ENCODE measurements around the gene TNFSF9.
"Not testable (repeated sequence)": the region's sequence is repeated elsewhere in the genome, so short reads cannot be mapped to it uniquely, and the experiment has no call there.

TNFSF9 gene

DNA sequence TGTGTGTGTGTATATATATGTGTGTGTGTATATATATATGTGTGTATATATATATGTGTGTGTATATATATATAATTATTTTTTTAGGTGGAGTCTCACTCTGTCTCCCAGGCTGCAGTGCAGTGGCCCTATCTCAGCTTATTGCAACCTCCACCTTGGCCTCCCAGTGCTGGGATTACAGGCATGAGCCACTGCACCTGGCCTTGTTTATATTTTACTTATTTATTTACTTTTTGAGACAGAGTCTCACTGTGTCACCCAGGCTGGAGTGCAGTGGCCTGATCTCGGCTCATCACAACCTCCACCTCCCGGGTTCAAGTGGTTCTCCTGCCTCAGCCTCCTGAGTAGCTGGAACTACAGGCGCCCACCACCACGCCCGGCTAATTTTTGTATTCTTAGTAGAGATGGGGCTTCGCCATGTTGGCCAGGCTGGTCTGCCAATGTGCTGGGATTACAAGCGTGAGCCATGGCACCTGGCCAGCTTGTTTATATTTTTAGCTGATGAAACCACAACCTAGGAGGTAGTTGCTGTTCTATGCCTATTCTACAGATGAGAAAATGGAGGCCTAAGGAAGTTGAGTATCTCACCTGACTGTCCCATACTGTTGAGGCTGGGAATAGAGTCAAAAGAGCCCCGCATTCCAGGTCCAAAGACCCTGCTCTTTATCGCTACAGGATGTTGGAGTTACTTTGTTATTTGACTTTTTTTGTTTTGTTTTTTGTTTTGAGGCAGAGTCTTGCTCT is 22.6 kb upstream of the TNFSF9 start:
- DNase-seq (ENCODE audit: low spot score): not testable (repeated sequence)

DNA sequence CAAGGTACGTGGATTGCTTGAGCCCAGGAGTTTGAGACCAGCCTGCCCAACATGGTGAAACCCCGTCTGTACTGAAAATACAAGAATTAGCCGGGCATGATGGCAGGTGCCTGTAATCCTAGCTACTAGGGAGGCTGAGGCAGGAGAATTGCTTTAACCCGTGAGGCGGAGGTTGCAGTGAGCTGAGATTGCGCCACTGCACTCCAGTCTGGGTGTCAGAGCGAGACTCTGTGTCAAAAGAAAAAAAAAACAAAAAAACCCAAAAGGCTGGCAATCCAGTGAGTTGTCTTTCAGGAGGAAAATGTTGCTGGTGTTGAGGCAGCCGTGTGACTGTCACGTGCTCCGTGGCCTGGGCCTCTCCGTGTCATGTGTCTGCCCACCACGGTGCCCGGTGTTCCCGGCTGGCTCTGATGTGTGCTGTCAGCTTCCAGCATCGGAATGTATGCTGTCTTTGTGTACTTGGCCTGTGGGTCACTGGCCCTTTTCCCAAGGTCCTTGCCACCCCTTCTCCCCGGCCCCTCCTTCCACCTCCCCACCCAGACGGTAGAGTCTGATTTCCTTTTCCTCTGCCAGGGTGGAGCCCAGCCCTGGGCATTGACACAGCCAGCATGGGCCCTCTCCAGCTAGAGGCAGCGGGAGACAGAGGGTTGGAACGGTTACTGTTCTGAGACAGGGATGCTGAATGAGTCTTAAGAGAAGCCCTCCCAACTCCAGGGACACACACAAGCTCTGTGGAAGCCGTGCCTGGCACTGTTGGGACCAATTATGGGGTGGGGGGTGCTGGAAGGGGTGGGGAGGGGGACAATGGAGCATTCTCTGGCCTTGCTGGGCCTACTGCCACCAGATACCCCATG is 21.5 kb upstream of the TNFSF9 start:
- no peak for DNase-seq (ENCODE audit: low spot score)

DNA sequence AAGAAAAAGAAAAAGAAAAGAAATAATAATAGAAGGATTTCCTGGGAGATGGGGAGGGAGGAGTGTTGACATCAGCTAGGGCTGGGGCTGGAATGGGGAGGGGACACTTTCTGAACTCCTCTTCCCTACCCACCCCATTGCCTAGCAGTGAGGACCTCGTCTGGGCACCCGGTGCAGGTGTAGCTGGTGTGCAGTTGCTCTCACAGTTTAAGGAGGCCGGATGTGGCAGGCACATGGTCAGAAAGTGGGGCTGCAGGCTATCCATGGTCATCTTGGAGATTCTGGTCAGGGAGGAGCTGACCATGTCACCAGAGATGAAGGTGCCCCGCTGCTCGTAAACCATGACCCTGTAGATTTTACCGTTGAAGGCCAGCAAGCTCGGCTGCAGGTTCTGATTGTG is 20.2 kb upstream of the TNFSF9 start:
- DNase-seq (ENCODE audit: low spot score): no peak

DNA sequence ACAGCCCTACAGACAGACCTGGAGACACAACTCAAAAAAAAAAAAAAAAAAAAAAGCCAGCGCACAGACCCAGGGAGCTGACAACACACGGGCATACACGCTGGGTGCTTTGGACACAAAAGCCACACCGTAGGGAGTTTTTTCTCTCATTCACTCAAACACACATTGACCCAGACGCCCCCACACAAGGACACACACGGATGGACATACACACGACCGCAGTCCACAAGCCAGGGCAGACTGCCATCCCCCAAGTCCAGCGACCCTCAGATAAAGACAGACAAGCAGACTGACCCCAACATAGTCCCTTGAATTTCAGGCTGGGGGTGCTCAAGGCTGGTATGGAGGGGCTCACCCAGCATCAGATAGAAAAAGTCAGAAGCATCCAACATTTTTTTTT is 16.7 kb upstream of the TNFSF9 start:
- no peak for DNase-seq (ENCODE audit: low spot score)

DNA sequence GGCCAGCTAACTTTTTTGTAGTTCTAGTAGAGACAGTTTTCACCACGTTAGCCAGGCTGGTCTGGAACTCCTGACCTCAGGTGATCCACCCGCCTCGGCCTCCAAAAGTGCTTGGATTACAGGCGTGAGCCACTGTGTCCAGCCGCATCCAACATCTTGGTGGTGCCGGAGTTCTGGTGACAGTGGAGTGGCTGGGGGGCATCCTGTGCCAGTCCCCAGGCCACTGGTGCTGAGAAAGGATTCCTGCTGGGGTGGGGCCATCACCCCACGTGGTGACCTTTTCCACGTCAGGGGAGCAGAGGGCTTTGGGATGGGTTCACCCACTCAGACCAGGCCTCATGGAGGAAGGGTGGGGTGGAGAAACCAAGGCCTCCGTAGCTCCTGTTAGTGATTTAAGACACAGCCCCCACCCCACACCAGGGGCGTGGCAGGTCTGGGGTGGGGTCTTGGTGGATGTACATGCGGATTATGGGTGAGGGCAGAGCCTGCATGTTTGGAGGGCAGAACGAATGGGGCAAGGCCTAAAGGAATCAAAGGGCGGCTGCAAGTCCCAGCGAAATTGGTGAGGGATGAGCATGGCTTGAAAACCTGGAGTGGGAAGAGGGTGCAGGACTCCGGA is 15.8 kb upstream of the TNFSF9 start:
- DNase-seq (ENCODE audit: low spot score): no peak

DNA sequence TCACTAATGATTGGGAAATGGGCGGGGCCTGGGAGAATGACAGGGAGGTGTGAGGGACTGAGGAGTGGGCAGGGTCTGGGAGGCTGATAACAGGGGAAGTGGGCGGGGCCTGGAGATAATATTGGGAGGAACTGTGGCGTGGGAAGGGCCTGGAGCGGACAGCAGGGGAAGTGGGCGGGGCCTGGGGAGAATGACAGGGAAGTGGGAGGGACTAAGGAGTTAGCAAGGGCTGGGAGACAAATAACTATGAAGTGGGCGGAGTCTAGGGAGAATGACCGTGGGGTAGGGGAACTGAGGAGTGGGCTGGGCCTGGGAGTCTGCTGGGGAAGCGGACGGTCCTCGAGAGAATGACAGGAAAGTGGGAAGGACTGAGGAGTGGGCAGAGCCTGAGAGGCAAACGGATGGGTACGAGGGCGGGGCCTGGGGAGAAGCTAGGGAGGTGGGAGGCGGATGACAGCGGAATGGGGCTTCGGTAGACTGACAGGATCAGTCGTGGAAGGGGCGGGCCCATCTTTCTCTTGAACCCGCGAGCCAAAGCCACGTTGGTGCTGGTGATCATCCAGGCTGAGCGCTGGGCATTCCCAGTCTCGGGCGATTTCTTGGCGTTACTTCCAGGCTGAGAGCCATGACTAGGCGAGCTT is 14.7 kb upstream of the TNFSF9 start:
- peak; percentile 92 for DNase-seq (ENCODE audit: low spot score)

DNA sequence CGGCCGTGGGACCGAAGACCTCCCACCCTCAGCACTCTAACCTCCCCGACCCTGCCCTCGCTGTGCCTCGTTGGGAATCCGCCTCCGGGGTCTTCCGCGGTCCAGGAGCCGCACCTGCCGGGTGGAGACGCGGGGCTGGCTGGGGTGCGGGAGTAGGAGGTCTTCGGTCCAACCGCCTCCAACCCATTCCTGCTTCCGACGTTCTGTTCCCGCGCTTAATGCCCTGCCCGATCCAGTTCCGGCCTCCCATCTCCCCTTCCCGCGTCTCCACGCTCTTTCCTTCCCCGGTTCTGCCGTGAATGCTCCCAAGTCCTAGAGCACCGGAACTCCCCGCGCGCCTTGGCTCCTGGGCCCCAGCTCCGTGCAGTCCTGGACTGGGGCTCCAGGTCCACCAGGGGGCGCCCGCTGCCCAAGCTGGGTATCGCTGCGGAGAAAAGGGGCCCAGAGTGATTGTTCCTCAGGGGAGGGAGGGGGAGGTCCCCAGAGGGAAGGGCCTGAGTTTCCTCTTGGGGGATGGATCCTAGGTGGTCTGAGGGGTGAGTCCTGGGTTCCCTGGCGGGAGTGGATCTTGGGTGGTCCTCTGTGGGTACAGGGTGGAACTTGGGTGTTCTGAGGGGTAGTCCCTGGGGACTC is 14.1 kb upstream of the TNFSF9 start:
- peak; percentile 90 for DNase-seq (ENCODE audit: low spot score)

DNA sequence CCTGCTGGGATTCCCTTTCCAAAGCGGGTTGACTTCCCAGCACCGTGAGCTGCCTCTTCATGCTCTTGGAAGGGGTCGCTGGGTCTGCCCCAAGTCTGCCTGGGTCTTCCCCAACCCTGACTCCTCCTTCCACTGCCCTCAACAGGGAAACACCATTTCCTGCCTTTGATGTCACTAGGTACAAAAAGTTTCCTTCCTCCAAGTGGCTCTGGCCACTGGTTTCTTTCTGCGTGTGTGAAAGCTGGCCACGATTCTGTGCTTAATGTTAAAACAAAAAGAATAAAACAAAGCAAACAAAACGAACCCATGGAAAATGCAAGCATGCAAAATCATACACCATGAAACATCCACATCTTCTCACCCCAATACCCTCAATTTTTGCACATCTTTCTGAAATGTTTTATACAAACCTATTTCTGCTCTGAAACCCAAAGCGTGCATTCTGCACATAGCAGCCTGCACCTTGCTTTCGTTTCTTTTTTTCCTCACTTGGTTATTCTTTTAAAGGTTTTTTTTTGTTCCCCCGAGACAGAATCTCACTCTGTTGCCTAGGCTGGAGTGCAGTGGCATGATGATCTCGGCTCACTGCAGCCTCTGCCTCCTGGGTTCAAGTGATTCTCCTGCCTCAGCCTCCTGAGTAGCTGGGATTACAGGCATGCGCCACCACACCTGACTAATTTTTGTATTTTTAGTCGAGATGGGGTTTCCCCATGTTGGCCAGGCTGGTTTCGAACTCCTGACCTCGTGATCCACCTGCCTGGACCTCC is 12.5 kb upstream of the TNFSF9 start:
- DNase-seq (ENCODE audit: low spot score): no peak

DNA sequence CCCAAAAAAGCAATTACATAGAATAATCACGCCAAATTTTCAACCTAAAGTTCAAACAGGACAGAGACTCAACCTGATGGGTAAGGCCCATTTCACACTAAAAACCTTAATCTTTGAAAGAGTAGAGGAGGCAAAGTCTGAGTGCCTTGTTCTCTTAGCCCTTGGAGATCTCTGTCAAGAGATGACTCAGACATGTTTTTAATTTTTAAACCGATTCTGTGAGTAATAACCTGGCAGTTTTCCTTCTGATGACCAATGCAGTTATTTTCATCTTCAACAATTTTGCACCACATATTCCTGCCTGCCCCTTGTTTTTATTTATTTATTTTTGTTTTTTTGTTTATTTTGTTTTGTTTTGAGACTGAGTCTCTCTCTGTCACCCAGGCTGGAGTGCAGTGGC is 11.5 kb upstream of the TNFSF9 start:
- DNase-seq (ENCODE audit: low spot score): peak; percentile 89

DNA sequence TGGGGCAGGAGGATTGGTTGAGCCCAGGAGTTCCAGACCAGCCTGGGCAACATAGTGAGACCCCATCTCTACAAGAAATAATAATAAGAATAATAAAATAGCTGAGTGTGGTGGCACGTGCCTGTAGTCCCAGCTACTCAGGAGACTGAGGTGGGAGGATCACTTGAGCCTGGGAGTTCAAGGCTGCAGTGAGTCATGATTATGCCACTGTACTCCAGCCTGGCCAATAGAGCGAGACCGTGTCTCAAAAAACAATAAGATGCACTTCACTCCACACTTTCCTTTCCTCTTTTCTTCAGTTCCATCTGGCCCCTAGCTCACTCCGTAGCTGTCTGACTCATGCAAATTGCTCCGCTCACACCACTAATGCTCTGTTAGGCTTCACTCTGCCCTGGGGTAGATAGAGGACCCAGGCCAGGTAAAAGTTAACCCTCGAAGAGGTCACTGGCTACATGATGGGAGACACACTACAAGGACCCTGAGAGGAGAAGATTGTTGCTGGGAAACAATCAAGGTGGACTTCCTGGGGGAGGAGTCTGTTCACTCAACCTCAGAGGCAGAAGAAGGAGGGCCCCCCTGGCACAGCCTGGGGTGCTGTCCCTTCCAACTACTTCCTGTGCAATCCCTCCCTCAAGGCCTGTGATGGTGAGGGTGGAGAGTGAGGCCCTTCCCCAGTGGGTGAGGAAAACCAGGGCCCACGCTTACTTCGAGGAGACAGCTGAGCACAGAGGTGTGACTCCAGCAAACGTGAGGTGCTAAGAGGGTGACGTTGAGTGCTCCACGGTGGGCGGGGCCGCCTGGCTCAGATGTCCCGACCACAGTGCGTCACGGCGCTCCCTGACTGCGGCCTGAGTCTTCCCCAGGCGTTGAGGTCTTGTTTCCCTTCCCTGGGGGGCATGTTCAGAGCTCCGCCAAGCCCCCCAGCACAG is 8.8 kb upstream of the TNFSF9 start:
- DNase-seq (ENCODE audit: low spot score): no peak

DNA sequence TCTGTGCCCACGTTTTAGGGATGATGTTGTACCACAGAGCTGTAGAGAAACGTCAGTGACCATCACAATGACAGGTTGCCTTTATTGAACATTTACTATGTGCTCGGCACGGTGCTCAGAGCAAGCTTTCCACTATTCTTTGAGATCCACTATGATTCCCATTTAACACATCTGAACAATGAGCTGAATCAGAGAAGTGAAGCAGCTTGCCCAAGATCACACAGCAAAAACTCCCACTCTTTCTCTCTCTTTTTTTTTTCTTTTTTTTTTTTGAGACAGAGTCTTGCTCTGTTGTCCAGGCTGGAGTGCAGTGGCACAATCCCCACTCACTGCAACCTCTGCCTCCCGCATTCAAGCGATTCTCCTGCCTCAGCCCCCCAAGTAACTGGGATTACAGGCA is 8.1 kb upstream of the TNFSF9 start:
- no peak for DNase-seq (ENCODE audit: low spot score)

DNA sequence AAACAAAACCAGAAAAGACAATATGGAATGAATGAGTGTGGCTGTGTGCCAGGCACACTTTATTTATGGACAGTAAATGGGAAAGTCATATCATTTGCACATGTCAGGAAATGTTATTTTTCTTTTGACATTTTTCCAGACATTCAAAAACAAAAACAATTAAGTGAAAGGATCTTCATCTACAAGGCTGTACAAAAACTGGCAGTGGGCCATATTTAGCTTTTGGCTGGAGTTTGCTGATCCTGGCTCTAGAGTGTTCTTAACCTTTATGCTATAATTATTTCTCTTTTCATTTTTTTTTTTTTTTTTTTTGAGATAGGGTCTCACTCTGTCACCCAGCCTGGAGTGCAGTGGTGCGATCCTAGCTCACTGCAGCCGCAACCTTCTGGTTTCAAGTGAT is 6.5 kb upstream of the TNFSF9 start:
- DNase-seq (ENCODE audit: low spot score): no peak

DNA sequence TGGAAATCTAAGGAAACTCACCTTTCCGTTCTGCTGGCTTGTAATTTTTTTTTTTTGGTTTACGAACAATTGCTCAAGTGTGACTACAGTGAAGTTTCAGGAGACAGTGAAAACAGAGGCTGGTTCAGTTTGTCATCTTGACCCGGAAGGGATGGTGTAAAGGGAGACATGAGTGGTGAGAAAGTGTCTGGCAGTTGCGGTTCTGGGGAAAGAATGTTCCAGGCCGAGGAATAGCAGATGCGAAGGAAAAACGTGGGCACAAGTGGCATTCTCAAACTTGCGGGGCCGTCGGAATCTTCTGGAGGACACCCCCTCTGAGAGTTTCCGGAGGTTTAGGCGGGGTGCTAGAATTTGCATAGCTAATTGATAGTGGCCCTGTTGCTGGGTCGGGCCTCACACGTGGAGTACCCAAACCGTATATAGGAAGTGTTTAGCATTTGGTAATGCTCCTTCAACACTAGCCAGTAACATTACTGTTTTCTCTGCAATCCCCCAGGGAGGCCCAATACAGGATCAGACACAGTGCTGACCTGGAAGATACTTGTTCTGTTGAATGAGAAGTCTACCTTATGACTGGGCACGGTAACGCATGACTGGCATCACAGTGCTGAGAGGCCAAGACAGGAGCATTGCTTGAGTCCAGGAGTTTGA is 2.8 kb upstream of the TNFSF9 start:
- no peak for DNase-seq (ENCODE audit: low spot score)

DNA sequence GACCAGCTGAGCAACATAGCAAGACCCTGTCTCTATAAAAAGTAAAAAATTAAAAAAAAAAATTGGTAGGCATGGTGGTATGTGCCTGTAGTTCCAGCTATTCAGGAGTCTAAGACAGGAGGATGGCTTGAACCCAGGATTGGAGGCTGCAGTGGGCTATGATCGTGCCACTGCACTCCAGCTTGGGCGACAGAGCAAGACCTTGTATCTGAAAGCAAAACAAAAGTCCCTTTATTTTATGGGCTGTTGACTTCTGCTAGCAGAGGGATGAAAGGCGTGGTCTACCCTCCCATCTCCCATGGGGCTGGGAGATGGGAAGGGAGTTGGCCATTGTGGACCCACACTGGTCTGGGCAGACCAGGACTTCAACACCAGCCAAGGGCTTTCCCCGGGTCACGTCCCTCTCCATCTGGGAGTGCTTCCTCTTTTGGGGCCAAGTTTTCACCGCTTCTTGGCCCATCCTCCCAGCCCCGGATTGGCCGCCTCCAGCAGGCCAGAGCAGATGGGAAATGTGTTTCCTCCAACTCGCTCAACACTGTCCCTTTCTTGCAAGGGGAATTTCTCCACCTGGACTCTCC is 2.2 kb upstream of the TNFSF9 start:
- no peak for DNase-seq (ENCODE audit: low spot score)

DNA sequence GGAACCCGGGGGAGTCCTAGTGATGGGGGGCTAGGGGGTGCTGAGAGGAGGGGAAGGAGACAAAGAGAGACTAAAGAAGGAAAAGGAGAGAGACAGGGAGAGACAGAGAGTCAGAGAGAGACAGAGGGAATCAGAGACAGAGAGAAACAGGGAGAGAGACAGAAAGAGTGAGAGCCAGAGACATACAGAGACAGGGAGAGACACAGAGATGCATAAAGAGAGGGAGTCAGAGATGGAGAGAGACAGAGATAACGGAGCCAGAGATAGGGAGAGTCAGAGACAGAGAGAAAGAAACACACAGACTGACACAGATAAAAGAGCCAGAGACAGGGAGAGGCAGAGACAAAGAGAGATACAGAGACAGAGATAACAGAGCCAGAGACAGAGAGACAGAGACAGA is 1.5 kb upstream of the TNFSF9 start:
- DNase-seq (ENCODE audit: low spot score): no peak

DNA sequence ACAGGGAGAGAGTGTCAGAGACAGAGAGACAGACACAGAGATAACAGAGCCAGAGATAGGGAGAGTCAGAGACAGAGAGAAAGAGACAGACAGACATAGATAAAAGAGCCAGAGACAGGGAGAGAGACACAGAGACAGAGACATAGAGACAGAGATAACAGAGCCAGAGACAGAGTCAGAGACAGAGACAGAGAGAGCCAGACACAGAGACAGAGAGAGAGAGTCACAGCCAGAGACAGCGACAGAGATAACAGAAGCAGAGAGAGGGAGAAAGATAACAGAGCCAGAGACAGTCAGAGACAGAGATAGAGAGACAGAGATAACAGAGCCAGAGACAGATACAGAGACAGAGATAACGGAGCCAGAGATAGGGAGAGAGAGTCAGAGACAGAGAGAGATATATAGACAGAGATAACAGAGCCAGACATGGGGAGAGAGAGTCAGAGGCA is 865 bp upstream of the TNFSF9 start:
- no peak for DNase-seq (ENCODE audit: low spot score)

DNA sequence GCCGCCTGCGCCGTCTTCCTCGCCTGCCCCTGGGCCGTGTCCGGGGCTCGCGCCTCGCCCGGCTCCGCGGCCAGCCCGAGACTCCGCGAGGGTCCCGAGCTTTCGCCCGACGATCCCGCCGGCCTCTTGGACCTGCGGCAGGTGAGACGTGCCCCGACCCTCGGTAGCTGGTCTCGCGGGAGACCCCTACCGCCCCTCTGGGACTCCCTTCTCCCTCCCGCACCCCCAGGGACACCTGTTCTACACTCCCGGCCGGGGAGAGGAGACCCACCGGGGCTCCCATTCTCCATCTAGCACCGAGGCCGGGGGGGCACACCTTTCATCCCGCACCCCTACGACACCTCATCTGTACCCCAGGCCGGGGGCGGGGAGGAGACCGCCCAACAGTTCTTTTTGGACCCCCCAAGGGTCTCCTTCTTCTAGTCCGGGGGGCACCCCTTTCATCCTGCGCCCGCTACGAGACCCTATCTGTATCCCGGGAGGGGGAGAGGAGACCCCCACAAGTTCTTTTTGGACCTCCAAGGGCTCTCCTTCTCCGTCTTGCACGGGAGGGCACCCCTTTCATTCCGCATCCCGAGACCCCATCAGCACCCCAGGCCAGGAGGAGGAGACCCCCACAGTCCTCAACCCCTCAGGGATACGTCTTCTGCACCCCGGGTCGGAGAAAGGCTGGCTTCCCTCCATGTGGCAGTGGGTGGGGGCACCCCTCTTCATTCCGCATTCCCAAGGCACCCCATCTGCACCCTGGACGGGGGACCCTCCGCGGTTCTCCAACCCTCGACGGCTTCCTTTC is 533 bp downstream of the TNFSF9 start:
- peak; percentile 39 for DNase-seq (ENCODE audit: low spot score)

DNA sequence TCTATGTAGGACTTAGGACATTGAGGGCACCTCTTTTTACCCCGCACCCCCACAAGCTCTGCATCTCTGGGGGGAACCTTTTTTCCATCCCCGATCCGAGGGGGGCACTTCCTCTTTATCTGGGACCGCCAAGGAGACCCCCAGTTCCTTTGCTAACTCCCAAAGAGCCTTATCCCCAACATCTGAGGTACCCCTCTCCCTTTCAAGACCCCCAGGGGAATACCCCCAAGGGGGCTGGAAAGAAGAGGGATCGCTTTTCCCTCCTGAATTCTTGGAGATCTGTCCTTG is 1.1 kb downstream of the TNFSF9 start:
- no peak for DNase-seq (ENCODE audit: low spot score)
